Brain microvascular endothelial cell (primary cell): Measurements from ENCODE around the gene PTPN18.
A peak's percentile ranks its signal among the peaks of the same experiment; 100 is the strongest.

Experiments
- DNase-seq: peaks from one replicate; pipeline ENCODE4 v3.0.0-alpha.2; 2020
- H3K27ac ChIP-seq: fragments of 250-450 bp; sonication (Bioruptor Pico); 2 replicates; pipeline ENCODE4 v1.5.1; 2020; ENCODE audit warnings: mild to moderate bottlenecking, moderate library complexity
- H3K27me3 ChIP-seq: fragments of 250-450 bp; sonication (Bioruptor Pico); replicated peaks from 2 replicates; pipeline ENCODE4 v1.5.1; 2020; ENCODE audit warnings: mild to moderate bottlenecking
- H3K36me3 ChIP-seq: fragments of 250-450 bp; sonication (Bioruptor Pico); replicated peaks from 2 replicates; pipeline ENCODE4 v1.5.1; 2020; ENCODE audit warnings: mild to moderate bottlenecking
- H3K4me3 ChIP-seq: 2 replicates; pipeline ENCODE4 v1.5.1; 2011; ENCODE audit warnings: low read depth, mild to moderate bottlenecking, control low read depth, low read length, moderate library complexity
- in situ Hi-C: cut with HindIII; loops from 2 replicates; pipeline ENCODE4 v1.10.0; 2017; ENCODE audit warnings: low sequenced_read_pairs, low pct_ligation_motif_present
- TF ChIP-seq, protein P1 (sequence below): IDR thresholded peaks from 2 replicates; pipeline ENCODE4 v1.5.1; 2011; ENCODE audit warnings: low read depth, mild to moderate bottlenecking, moderate library complexity, low read length, control low read depth, inconsistent platforms; ENCODE audit errors: missing control alignments

Gene PTPN18

DNA sequence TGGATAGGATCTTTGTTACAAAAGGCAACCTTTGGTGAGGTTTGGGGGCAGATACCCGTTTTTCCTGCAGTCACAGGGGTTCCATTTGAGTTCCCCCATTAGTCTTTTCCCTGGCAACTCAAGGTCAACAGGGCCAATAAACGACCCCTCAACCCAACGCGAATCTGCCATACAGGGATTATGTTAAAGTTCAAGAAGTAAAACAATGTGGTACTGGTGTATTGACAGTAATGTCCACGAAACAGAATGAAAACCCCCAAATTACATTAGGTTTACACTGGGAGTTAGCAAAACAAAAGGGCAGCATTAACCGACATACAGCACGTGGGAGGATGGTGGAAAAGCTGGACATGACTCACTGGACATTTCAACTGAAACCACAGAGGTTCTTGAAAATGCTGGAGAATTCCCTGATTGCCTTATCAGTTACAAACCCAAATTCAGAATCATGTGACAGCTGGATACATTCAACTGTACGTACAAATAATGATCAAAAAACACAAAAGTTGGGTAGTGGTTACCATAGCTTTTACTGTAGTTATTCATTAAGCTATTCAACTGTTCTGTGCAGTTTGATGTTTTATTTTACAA lies 18.0 kb upstream of the PTPN18 start:
- TF ChIP-seq, protein P1, sequence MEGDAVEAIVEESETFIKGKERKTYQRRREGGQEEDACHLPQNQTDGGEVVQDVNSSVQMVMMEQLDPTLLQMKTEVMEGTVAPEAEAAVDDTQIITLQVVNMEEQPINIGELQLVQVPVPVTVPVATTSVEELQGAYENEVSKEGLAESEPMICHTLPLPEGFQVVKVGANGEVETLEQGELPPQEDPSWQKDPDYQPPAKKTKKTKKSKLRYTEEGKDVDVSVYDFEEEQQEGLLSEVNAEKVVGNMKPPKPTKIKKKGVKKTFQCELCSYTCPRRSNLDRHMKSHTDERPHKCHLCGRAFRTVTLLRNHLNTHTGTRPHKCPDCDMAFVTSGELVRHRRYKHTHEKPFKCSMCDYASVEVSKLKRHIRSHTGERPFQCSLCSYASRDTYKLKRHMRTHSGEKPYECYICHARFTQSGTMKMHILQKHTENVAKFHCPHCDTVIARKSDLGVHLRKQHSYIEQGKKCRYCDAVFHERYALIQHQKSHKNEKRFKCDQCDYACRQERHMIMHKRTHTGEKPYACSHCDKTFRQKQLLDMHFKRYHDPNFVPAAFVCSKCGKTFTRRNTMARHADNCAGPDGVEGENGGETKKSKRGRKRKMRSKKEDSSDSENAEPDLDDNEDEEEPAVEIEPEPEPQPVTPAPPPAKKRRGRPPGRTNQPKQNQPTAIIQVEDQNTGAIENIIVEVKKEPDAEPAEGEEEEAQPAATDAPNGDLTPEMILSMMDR: no peak
- peak; percentile 81 for DNase-seq
- H3K27ac ChIP-seq: peak overlapping the region; percentile 53

DNA sequence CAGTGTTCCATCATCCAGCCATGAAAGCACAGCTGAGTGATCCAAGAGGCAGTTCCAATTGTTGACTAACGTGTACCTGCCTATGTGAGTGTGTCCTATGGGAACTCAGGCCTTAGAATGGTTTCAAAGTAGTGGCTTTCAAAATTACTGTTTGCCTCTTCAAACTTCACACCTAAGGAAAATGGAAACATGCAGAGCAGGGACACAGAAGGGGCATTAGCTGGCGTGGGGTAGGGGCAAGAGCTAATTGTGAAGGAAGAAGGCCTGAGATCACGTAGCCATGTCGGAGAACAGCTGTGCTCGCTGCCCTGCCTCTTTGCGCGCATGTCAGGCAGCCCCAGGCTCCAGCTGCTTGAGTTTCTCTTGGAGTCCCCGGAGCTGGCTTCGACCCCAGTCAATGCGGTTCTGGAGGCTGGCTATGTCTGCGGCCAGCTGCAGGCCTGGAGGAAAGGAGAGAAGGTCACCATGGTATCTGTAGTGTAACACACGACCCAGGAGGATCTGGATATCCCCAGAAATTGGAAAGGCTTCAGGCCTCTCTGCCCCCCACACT lies 17.0 kb upstream of the PTPN18 start:
- H3K36me3 ChIP-seq: no peaks in the 10 kb centered on the region
- no peak overlapping the region for H3K27ac ChIP-seq
- DNase-seq: no peak
- TF ChIP-seq, protein P1: no peak
- no peaks in the 10 kb centered on the region for H3K27me3 ChIP-seq
- no peak overlapping the region for H3K4me3 ChIP-seq
- in situ Hi-C loops: no loop called here

More for the DNA sequence above, 18.0 kb upstream of the PTPN18 start:
- in situ Hi-C loops: no loop called here
- H3K36me3 ChIP-seq: no peaks in the 10 kb centered on the region
- H3K27me3 ChIP-seq: no peaks in the 10 kb centered on the region
- H3K4me3 ChIP-seq: peak overlapping the region; percentile 60

DNA sequence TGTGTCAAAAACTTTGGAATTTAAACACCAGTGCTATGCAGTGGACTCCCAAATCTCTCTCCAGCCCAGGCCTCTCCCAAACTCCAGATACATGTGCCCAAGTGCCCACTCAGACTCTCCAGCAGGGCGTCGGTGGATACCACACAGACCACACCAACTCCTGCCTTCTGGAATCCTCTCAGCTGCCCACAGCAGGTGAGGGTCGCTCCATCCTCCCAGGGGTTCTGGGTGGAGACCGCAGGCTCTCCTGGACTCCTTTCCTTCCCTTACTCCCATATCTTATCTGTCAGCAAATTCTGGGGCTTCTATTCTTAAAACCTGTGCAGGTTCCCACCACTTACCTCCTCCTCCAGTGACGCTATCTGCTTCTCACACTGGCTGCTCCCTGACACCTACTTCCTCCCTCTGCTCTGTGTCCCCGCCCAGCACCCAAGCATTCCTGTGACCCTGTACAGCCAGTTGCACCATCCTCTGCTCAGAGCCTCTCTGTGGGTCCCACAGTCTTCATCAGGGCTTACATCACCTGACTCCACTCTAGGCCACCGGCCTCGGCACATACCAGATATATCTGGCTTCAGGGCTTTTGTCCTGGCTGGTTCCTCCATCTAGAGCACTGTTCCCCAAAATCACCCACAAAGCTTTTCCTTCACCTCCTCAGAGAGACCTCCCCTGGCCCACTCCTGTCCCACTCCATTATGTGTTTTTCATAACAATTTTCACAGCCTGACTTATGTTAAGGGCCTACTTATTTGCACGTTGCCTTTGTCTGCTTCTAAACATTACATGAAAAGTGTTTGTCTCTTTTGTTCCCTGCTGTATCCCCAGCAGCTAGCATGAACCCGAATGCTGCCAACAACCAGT lies 15.7 kb upstream of the PTPN18 start:
- in situ Hi-C loops: no loop called here
- Histone ChIP-seq H3K27ac (no peak overlapping the region), H3K4me3 (no peak overlapping the region), H3K27me3 (no peaks in the 10 kb centered on the region), H3K36me3 (peaks cover 2% of the 10 kb centered on the region)
- TF ChIP-seq, protein P1: no peak
- no peak for DNase-seq

DNA sequence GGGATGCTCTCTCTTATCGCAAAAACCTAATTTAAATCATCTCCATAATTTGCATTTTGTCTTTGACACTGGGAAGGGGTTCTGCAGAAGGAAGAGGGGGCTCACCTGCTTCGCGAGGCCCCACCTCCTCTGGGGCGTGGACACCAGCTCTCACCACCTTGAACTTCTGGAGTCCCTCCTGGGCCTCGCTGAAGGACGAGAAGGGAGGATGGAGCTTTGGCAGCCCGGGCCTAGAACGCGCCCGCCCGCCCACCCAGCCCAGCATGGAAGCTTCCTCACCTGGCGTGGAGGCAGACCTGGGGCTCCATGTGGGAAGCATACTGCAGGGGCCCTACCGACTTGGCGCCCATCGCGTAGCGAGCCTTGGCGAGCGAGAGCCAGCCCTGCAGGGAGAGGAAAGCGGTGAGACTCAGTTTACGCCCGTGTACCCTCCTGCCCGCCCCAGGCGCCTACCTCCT lies 14.3 kb upstream of the PTPN18 start:
- Histone ChIP-seq H3K27ac (no peak overlapping the region), H3K36me3 (peaks cover 17% of the 10 kb centered on the region), H3K4me3 (peak overlapping the region; percentile 86), H3K27me3 (no peaks in the 10 kb centered on the region)
- DNase-seq: no peak
- TF ChIP-seq, protein P1: no peak
- in situ Hi-C loops: no loop called here

DNA sequence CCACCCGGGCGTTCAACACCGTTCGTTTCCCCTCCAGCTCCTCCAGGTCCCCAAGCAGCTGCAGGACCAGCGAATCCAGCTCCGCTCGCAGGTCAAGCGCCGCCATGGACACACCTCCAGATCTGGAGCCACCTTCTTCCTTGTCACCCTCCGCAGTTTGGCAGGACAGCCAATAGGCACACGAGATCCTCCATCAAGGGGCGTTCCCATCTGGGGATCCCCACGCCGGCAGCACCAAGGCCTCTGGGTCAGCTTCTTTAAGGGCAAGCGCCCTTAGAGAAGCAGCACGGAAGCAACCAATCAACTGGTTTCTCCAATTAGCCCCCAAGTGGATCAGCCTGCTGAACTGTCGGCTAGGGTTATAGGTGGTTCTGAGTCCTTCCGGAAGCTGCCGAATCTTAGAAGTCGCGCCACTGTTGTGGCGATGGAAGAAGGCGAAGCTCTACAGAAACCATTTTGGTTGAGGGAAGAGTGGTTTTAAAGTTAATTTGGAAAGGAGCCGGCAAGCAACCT lies 13.8 kb upstream of the PTPN18 start:
- Histone ChIP-seq H3K4me3 (peak overlapping the region; percentile 86), H3K27me3 (no peaks in the 10 kb centered on the region), H3K27ac (peak overlapping the region; percentile 80), H3K36me3 (peaks cover 22% of the 10 kb centered on the region)
- TF ChIP-seq, protein P1: no peak
- peak; percentile 90 for DNase-seq
- in situ Hi-C loops: no loop called here
